Measurements from ENCODE around the gene TFCP2L1.
"Not testable (repeated sequence)": the region's sequence is repeated elsewhere in the genome, so short reads cannot be mapped to it uniquely, and the experiment has no call there.

The TFCP2L1 gene, protein sequence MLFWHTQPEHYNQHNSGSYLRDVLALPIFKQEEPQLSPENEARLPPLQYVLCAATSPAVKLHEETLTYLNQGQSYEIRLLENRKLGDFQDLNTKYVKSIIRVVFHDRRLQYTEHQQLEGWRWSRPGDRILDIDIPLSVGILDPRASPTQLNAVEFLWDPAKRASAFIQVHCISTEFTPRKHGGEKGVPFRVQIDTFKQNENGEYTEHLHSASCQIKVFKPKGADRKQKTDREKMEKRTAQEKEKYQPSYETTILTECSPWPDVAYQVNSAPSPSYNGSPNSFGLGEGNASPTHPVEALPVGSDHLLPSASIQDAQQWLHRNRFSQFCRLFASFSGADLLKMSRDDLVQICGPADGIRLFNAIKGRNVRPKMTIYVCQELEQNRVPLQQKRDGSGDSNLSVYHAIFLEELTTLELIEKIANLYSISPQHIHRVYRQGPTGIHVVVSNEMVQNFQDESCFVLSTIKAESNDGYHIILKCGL

DNA sequence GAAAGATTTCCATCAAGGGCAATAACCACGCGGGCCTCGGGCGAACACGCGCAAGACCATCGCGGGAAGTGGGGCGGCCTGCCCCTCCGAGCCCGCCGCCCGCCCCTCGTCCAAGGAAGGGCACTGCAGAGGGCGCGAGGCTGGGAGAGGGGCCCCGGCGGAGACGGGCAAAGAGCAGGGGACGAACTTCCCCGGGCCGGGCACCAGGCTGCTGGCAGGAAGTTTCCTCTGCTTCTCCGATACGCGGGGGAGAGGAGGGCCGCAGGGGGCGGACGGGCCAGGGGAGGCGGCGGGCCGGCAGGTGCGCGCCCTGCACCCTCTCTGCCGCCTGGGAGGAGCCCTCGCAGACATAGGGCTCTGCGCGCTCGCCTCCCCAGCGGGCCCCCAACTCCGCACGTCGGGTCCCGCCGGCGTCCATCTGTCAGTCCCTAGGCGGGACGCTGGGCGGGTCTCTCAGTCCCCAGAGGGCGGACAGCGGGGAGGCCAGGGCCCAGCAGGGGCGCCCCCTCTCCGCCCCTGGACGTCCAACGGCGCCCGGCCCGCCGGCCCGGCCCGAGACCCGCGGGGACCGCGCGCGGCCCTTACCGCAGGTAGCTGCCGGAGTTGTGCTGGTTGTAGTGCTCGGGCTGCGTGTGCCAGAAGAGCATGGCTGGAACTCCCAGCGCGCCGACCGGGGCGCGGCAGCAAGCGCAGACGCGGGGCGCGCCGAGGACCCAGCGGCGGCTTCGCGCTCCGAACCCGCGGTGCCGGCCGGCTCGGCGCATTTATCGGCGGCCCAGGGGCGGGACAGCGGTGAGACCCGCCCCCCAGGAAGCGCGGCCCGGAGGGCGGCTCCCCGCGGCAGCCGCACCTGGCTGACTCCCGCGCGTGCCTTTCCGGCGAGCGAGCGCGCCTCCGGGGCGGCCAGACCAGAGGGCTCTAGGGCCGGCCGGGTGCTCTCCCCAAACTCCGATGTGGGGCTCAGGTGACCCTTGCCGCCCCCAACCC is at the start of gene TFCP2L1:
TSS of gene TFCP2L1 (minus strand) at position 740 of the 987 bp plus-strand sequence. CDS start at position 647, 93 bp downstream.
- DNase-seq: peak; percentile 57

GRCh38 chr2:121333834-121334558 is 49.0 kb upstream of the TFCP2L1 start:
- DNase-seq: no peak

DNA sequence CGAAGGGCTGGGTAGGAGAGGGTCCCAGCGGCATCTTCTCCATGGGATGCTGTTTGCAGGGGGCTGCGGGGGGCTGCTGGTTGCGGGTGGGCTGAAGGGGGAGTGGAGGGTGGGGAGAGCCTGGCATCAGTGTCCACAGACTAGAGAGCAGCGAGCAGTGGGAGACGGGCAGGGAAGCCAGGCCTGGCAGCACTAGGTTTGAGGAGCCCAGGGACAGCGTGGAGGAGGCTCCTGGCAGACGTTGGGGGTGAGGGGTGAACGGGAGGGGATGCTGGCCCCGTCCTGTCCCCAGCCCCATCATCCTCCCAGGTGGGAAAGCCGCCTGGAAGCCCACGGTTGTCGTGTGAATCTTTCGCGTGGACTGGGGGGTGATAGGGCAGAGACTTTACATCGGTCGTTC is 48.2 kb upstream of the TFCP2L1 start:
- no peak for DNase-seq

DNA sequence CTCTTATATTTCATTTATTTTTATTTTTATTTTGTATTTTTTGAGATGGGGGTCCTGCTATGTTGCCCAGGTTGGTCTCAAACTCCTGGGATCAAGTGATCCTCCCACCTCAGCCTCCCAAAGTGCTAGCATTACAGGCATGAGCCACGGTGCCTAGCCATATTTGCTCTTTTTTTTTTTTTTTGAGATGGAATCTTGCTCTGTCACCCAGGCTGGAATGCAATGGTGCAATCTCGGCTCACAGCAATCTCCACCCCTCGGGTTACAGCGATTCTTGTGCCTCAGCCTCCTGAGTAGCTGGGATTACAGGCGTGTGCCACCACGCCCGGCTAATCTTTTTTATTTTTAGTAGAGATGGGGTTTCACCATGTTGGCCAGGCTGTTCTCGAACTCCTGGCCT is 46.3 kb upstream of the TFCP2L1 start:
- not testable (repeated sequence) for DNase-seq

- no peak for DNase-seq
Measured at GRCh38 chr2:121330921-121331320, 45.9 kb upstream of the TFCP2L1 start.

DNA sequence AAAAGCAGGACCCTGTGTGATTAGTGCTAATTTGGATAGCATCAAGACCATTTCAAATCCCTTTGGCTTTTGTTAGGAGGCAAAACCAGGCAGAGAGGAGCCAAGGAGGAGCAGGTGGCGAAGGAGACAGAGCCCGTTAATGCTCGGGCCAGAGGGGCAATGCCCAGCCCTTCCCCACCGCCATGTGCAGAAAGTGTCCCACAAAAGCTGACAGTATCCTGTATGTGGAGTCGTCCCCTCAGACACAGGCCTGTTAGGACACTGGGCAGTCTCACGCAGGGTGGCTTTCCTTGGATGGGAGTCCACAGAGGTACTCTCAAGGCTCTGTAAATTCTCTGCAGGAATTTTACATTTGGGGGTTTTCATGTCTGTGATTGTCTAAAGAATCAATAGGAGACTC is 44.8 kb upstream of the TFCP2L1 start:
- DNase-seq: no peak

GRCh38 chr2:121326628-121327027 is 41.6 kb upstream of the TFCP2L1 start:
- DNase-seq: no peak

- DNase-seq: no peak
Measured at GRCh38 chr2:121324601-121325000, 39.6 kb upstream of the TFCP2L1 start.

DNA sequence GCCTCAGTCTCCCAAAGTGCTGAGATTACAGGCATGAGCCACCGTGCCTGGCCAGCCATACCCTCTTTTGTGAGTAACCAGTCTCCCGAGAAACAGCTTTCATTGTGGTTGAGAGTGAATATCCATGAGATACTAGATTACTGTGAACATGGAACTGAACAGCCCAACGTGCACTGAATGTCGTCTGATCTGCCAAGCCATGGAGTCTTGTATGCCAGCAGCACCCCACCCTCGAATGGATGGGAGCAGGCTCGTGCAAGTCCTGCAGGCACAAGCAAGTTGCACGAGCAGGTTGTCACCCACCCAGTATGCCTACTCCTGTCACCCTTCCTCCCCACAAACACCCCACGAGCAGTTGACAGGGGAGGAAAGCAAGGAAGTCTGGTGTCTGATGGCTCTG is 36.5 kb upstream of the TFCP2L1 start:
- DNase-seq: no peak

- no peak for DNase-seq
Measured at GRCh38 chr2:121319941-121320340, 34.9 kb upstream of the TFCP2L1 start.

- no peak for DNase-seq
Measured at GRCh38 chr2:121316986-121317385, 32.0 kb upstream of the TFCP2L1 start.

DNA sequence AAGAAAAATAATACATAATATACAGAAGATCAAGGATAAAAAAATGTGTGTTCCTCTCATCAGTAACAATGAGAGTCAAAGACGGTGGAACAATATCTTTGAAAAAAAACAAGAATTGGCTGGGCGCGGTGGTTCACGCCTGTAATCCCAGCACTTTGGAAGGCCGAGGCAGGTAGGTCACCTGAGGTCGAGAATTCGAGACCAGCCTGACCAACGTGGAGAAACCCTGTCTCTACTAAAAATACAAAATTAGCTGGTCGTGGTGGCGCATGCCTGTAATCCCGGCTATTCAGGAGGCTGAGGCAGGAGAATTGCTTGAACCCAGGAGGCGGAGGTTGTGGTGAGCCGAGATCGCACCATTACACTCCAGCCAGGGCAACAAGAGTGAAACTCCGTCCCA is 28.7 kb upstream of the TFCP2L1 start:
- DNase-seq: not testable (repeated sequence)

- no peak for DNase-seq
Measured at GRCh38 chr2:121309801-121310200, 24.8 kb upstream of the TFCP2L1 start.

DNA sequence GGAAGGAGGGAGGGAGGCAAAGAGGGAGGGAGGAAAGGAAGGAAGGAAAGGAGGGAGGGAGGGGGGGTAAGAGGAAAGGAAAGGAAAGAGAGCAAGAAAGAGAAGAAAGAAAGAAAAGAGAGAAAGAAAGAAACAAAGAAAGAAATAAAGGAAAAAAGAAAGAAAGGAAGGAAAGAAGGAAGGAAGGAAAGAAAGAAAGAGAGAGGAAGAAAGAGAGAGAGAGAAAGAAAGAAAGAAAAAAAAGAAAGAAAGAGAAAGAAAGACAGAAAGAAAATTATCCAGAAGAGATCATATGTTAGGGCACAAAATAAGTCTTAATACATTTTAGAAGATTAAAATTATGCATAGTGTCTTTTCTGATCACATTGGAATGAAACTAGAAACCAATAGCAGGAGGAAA is 24.3 kb upstream of the TFCP2L1 start:
- no peak for DNase-seq

DNA sequence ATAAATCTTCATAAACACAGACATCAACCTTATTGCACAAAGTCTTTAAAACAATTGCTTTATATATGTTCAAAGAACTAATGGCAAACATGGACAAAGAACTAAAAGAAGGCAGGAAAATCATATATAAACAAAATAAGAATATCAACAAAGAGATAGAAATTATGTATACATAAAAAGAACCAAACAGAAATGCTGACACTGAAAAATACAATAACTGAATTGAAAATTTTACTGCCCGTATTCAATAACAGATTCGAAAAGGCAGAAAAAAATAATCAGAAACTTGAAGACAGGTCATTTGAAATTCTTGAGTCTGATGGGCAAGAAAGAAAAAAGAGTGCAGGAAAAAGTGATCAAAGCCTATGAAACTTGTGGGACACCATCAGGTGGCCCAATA is 22.0 kb upstream of the TFCP2L1 start:
- no peak for DNase-seq

GRCh38 chr2:121304941-121305340 is 19.9 kb upstream of the TFCP2L1 start:
- DNase-seq: no peak

DNA sequence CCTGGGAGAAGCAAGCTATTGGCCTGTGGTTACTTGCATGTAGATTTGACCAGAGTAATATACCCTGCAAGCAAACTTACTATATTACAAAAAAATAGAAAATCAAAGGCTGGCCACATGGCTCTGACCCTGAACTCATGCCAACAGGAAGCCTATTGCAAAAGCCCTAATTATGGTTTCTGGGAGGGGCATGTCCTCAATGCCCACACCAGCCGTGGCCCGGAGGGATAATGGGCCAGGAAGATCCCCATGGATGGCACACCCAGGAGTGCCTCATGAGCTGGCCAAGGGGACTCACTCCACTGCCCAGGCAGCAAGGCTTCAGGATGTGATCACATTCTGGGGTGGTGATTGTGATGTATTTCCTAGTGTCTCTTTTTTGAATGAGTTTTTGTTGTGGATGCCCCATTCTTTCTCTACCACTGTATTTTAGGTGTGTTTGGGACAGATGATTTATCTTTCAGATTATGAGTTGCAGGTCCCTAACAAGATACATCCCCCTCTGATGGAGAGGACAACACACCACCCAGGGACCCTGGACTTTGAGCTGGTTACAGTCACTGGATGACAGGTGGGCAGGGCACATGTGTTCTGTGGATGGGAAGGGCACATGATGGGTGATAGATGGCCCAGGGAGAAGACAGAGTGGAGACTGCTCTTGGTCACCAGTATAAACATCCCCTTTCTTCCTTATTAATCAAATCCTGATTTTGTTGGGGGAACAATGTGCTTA is 18.7 kb upstream of the TFCP2L1 start:
- DNase-seq: no peak

DNA sequence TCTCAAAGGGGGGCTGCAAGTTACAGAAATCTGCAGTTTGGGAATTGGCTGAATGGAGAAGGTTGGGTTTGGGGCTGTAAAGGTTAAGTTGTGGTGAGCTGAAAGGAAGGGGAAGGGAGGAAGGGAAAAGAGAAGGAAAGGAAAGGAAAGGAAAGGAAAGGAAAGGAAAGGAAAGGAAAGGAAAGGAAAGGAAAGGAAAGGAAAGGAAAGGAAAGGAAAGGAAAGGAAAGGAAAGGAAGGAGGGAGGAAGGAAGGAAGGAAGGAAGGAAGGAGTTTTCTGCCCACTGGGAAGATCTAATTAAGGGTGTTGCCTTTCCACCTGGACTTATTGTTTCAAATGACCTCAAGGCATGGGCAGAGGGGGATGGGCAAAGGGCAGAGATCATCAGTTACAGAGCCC is 16.2 kb upstream of the TFCP2L1 start:
- DNase-seq: not testable (repeated sequence)

DNA sequence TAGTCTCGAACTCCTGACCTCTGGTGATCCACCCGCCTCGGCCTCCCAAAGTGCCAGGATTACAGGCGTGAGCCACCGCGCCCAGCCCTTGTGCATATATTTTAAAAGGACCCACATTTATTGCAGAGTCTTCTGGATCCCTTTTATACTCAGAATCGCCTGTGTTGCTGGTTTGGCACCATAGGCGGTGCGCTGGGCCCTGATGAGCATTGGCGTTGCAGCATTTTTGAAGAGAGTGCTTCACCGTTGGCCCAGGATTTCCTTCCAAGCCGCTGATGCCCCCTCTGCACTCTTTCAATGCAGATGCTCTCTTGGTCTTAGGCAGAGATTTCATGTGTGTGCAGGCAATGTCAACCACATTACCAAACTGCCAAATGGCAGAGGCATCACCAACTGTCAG is 13.5 kb upstream of the TFCP2L1 start:
- DNase-seq: no peak

- not testable (repeated sequence) for DNase-seq
Measured at GRCh38 chr2:121297866-121298265, 12.9 kb upstream of the TFCP2L1 start.

DNA sequence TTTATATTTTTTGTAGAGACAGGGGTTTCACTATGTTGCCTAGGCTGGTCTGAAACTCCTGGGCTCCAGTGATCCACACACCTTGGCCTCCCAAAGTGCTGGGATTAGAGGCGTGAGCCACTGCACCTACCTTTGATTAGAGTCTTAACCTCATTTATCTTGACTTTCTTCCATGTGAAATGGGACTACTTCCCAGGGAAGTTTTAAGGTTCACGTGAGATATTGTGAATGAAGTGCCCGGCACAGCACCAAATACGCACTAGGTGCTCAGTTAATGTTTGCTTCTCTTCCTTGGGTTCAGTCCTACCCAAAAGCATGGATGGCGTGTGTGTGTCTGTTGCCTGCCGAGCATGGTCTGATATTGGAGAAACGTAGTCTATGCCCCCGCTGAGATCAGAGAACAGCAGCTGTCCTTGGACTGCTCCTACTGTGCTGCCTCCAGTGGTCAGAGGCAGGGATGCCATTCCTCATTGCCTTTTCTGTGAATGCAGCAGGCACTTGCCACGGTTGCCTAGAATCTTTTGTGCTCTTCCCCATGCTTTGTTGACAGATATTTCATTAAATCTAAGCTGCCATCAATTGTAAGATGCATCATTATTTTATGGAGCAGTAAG is 12.3 kb upstream of the TFCP2L1 start:
- DNase-seq: peak; percentile 38
